Measurements from ENCODE around the gene LZTFL1. TPM values are rescaled to one million over a fixed set of nuclear protein-coding genes. Genes with fewer than 3 reads are reported as not detected.

LZTFL1 gene
- total and polyA plus RNA-seq, 8 donors, result 3.5 to 14.1 (median 9.1) TPM

GRCh38 chr3:45880725-45881077, 38.8 kb upstream of the LZTFL1 start:
- Histone ChIP-seq H3K27me3 (no peaks in the 10 kb centered on the region), H3K4me3 (no peak overlapping the region), H3K36me3 (no peaks in the 10 kb centered on the region), H3K27ac (no peak overlapping the region), H3K4me1 (no peaks in the 10 kb centered on the region), H3K9me3 (no peaks in the 10 kb centered on the region)
- 78 to 85% methylated on average over 3 of the region's 3 CpGs for WGBS, 2 donors
- ATAC-seq (no peak), DNase-seq (no peak), FAIRE-seq (no peak)
- intact Hi-C loops (cut with DNase I), result no loop called here
- TF ChIP-seq, protein P1, sequence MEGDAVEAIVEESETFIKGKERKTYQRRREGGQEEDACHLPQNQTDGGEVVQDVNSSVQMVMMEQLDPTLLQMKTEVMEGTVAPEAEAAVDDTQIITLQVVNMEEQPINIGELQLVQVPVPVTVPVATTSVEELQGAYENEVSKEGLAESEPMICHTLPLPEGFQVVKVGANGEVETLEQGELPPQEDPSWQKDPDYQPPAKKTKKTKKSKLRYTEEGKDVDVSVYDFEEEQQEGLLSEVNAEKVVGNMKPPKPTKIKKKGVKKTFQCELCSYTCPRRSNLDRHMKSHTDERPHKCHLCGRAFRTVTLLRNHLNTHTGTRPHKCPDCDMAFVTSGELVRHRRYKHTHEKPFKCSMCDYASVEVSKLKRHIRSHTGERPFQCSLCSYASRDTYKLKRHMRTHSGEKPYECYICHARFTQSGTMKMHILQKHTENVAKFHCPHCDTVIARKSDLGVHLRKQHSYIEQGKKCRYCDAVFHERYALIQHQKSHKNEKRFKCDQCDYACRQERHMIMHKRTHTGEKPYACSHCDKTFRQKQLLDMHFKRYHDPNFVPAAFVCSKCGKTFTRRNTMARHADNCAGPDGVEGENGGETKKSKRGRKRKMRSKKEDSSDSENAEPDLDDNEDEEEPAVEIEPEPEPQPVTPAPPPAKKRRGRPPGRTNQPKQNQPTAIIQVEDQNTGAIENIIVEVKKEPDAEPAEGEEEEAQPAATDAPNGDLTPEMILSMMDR (IDR thresholded peaks at IDR 0.05), result no peak

DNA sequence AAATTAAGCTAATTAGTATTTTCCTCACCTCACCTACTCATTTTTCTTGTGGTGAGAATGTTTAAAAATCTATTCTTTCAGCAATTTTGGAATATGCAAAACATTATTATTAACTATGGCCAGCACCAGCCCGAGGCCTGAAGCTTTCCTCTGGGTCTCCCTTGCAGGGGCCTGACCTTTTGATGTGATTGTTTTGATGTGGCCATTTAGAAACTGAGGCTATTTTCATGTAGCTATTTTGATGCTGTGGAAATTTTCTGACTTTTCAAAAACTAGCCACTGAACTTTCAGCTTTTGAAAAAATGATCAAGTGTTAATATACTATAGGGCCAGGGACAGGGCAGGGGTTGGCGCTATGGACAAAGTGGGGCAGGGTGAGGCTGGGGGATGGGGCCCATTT, 36.2 kb upstream of the LZTFL1 start:
- Histone ChIP-seq H3K4me3 (no peak overlapping the region), H3K4me1 (no peaks in the 10 kb centered on the region), H3K9me3 (no peaks in the 10 kb centered on the region), H3K36me3 (no peaks in the 10 kb centered on the region), H3K27ac (no peak overlapping the region), H3K27me3 (no peaks in the 10 kb centered on the region)
- WGBS, 2 donors, result 89 to 95% methylated on average over 2 of the region's 2 CpGs
- no peak for FAIRE-seq
- no peak for ATAC-seq
- TF ChIP-seq, protein P1 (IDR thresholded peaks at IDR 0.05), result no peak
- intact Hi-C loops (cut with DNase I), result no loop called here
- no peak for DNase-seq

GRCh38 chr3:45874677-45875346, 32.9 kb upstream of the LZTFL1 start:
- DNase-seq (no peak), FAIRE-seq (no peak), ATAC-seq (no peak)
- Histone ChIP-seq H3K27me3 (no peaks in the 10 kb centered on the region), H3K4me1 (no peaks in the 10 kb centered on the region), H3K27ac (no peak overlapping the region), H3K9me3 (no peaks in the 10 kb centered on the region), H3K4me3 (no peak overlapping the region), H3K36me3 (no peaks in the 10 kb centered on the region)
- intact Hi-C loops (cut with DNase I), result no loop called here
- 82 to 89% methylated on average over 5 of the region's 5 CpGs for WGBS, 2 donors
- TF ChIP-seq, protein P1 (IDR thresholded peaks at IDR 0.05), result no peak

GRCh38 chr3:45873638-45874037, 31.7 kb upstream of the LZTFL1 start:
- Histone ChIP-seq H3K27ac (no peak overlapping the region), H3K4me1 (no peaks in the 10 kb centered on the region), H3K9me3 (no peaks in the 10 kb centered on the region), H3K36me3 (no peaks in the 10 kb centered on the region), H3K4me3 (no peak overlapping the region), H3K27me3 (no peaks in the 10 kb centered on the region)
- DNase-seq (no peak), FAIRE-seq (no peak), ATAC-seq (no peak)
- TF ChIP-seq, protein P1 (IDR thresholded peaks at IDR 0.05), result no peak
- intact Hi-C loops (cut with DNase I), result no loop called here
- 82 to 85% methylated on average over 4 of the region's 4 CpGs for WGBS, 2 donors

DNA sequence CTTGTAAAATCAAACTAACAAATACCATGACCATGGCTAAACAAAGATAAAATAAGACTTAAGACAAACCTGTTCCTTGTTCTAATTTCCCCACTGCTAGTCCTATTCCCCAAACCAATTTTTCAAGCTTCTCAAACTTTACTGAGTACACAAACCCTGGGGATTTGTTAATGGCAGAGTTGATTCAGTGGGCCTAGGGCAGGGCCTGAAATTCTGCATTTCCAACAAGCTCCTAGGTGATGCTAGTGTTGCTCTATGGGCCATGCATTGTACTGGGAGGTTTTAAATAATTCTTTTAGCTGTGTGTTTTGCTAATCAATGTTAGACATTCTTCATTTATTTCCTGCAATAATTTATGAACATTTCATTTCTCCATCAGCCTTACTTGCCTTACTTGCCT, 31.1 kb upstream of the LZTFL1 start:
- DNase-seq (no peak), FAIRE-seq (no peak), ATAC-seq (no peak)
- Histone ChIP-seq H3K27ac (no peak overlapping the region), H3K36me3 (no peaks in the 10 kb centered on the region), H3K27me3 (no peaks in the 10 kb centered on the region), H3K9me3 (no peaks in the 10 kb centered on the region), H3K4me1 (no peaks in the 10 kb centered on the region), H3K4me3 (no peak overlapping the region)
- TF ChIP-seq, protein P1 (IDR thresholded peaks at IDR 0.05), result no peak
- intact Hi-C loops (cut with DNase I), result no loop called here

All from pancreas (tissue), 10 donors.